Mucosa of descending colon (tissue), 3 donors: ENCODE measurements around the gene AAMP. TPM values are rescaled to one million over a fixed set of nuclear protein-coding genes. Genes with fewer than 3 reads are reported as not detected.
A peak's percentile ranks its signal among the peaks of the same experiment; 100 is the strongest.

ENCODE experiments used
- ATAC-seq: fragments of 200-7000 bp; cut with Tn5 transposase; one replicate; pipeline ENCODE4 v1.9.1; 2020; ENCODE audit warnings: mild to moderate bottlenecking, moderate library complexity
- DNase-seq, 3 donors: peaks; one replicate each; pipeline ENCODE4 v3.0.0-alpha.2; 2020
- H3K36me3 ChIP-seq: fragments of 200-600 bp; one replicate; pipeline ENCODE4 v1.8.0; 2021; ENCODE audit warnings: low read depth, mild to moderate bottlenecking
- H3K4me1 ChIP-seq: fragments of 200-600 bp; one replicate; pipeline ENCODE4 v1.8.0; 2021; ENCODE audit warnings: low read depth, mild to moderate bottlenecking
- H3K4me3 ChIP-seq: fragments of 200-600 bp; one replicate; pipeline ENCODE4 v1.8.0; 2021; ENCODE audit warnings: mild to moderate bottlenecking
- H3K9me3 ChIP-seq: fragments of 200-600 bp; one replicate; pipeline ENCODE4 v1.8.0; 2021; ENCODE audit warnings: mild to moderate bottlenecking
- CTCF ChIP-seq: fragments of 200-600 bp; IDR thresholded peaks from one replicate; pipeline ENCODE4 v1.8.0; 2022; ENCODE audit warnings: antibody characterized with exemption, mild to moderate bottlenecking
- intact Hi-C, 2 donors: fragments of 100-400 bp; cut with DNase I in 1 of 2; cut with micrococcal nuclease in 1 of 2; formaldehyde crosslinking; loops; one replicate each; pipeline versions ENCODE4 v1.11.0 to v1.11.1; 2022; cut with DNase I, micrococcal nuclease
- total RNA-seq, 3 donors: library from RNA; stranded (reverse); fragmentation: NEBNext Ultra II Directional in 2 of 3; extraction: Animal tissue kit (Norgen Biotek cat#: 25700) in 2 of 3; gene quantifications; one replicate each; pipeline versions ENCODE4 v1.2.1 to v1.2.4, GENCODE V29; 2021 to 2023
- donor health status: DM: no; HTN: no; CAD: no; lungs with moderate emphysema.
- donor health status: DM: no; HTN: no; CAD: no.
- donor health status: DM: no; HTN: yes; CAD: no.

AAMP gene
- total RNA-seq, 3 donors from 2014 or later, result 80.2 to 97.0 (median 94.1) TPM

DNA sequence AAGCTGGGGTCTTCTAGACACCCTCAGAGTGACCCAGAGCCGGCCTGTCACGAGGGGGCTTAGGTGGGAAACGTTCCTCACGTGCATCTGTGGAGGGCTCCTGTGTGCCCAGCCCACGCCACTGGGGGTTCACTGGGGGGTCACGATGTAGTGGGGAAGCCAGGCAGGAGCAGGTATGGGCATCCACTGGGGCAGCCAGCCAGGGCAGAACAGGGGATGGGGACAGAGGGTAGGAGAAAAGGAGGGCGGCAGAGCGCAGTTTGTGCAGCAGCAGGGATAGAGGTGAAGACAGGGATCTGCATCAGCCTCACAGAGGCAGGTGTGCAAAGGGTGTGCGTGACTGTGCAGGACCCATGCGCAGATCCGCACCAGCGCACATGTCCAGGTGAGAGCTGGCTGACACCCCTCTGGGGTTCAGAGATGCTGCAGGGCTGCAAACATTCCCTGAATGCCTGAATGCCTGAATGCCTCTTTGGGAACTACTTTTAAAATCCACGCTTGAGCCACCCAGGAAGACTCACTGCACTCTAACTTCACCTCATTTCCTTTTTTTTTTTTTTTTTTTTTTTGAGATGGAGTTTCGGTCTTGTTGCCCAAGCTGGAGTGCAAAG, 10.4 kb upstream of the AAMP start:
- Histone ChIP-seq H3K36me3 (no peaks in the 10 kb centered on the region), H3K4me3 (no peak overlapping the region), H3K4me1 (peaks cover 16% of the 10 kb centered on the region), H3K9me3 (no peaks in the 10 kb centered on the region)
- no peak for ATAC-seq
- TF ChIP-seq CTCF, result no peak
- intact Hi-C loops, result no loop called here
- no peak for DNase-seq

DNA sequence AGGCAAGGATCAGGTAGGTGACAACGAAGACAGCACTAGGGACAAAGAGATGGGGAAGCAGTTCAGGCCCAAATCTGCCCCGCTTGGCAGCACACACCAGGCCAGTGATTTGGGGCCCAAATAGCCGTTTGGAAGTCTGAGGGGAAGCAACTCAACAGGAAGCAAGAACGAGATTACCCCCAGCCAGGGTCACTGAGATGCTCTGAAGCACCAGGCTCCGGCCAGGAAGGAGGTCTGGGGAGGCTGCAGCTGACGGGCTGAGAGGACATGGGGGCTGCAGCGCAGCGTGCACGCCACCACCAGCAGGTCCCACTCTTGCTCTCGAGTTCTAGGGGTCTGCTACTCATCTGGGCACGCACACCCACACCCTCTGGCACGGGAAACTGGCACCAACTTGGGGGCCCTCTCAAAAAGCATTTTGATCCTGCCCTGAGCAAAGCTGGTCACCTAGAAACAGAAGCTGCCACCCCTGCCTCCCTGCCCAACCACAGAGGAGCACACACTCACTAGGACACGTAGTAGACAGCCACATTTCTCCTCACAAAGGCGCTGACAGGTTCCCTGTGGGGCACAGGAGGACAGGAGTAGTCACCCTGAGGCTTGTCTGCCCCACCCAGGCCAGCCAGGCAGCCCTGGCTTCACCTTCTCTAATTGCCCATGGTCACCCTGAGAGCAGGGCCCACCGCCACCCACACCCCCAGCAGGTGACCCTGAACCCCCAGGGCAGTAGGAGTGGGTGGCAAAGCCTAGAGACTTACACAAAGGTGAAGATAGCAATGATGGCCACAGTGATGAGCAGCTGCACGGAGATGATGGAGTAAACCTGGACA, 8.8 kb upstream of the AAMP start:
- H3K36me3 ChIP-seq, result peaks cover 15% of the 10 kb centered on the region
- peak in 1 of 3 donors; percentile 37 for DNase-seq
- no peak for ATAC-seq
- no peaks in the 10 kb centered on the region for H3K9me3 ChIP-seq
- intact Hi-C loops, result no loop called here
- H3K4me1 ChIP-seq, result peaks cover 14% of the 10 kb centered on the region
- no peak overlapping the region for H3K4me3 ChIP-seq
- no peak for TF ChIP-seq CTCF

- peaks cover 15% of the 10 kb centered on the region for H3K36me3 ChIP-seq
- intact Hi-C loops, result no loop called here
- no peak for TF ChIP-seq CTCF
- no peak for DNase-seq
- H3K4me3 ChIP-seq, result no peak overlapping the region
- no peaks in the 10 kb centered on the region for H3K9me3 ChIP-seq
- peaks cover 20% of the 10 kb centered on the region for H3K4me1 ChIP-seq
- no peak for ATAC-seq
These were observed 8.0 kb upstream of the AAMP start for GRCh38 chr2:218277921-218278320.

- ATAC-seq, result no peak
- Histone ChIP-seq H3K36me3 (peaks cover 15% of the 10 kb centered on the region), H3K9me3 (no peaks in the 10 kb centered on the region), H3K4me3 (no peak overlapping the region), H3K4me1 (peaks cover 25% of the 10 kb centered on the region)
- intact Hi-C loops, result no loop called here
- peak in 2 of 3 donors; percentile 25 to 35 for DNase-seq
- no peak for TF ChIP-seq CTCF
These were observed 7.2 kb upstream of the AAMP start for GRCh38 chr2:218276986-218277755.

DNA sequence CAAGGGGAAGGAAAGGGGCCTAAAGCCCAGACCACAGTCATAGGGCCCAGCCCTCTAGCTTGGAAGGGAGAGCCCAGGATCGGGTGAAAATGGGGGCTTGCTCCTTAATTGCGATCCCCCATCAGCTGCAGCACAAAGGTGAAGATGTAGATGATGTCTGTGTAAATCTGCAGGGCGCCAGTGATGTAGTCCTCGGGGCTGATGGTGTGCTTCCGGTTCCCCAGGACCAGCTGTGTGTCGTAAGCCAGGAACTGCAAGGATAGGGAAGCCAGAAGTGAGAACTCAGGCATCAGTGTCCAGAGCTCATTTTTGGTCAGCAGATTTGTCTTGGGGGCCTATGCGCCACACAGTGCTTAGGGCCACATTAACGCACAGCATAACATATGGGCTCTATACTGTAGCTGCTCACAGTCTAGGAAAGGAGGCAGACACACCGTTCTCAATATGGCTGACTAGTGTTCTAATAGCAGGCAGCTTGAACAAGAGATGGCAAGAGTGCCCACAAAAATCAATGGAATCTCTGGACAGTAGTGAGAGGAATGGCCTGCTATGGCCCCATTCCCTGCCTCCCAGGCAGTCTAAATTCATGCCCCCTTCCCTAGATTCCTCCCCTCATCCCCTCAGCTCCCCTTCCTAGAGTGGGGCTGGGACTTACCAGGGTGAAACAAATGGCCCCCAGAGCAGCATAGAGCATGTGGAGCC, 5.6 kb upstream of the AAMP start:
- Histone ChIP-seq H3K9me3 (no peaks in the 10 kb centered on the region), H3K36me3 (peaks cover 15% of the 10 kb centered on the region), H3K4me1 (peaks cover 38% of the 10 kb centered on the region), H3K4me3 (no peak overlapping the region)
- ATAC-seq, result no peak
- DNase-seq, result peak in 1 of 3 donors; percentile 26
- intact Hi-C loops, result no loop called here
- no peak for TF ChIP-seq CTCF
